H1 (cell line): ENCODE measurements around the gene ANKRD40CL. TPM values are rescaled to one million over a fixed set of nuclear protein-coding genes. Genes with fewer than 3 reads are reported as not detected.

Experiments
- CTCF ChIA-PET: fragments of 300-600 bp; sonication (Branson Sonifier 250); formaldehyde crosslinking; loops from one replicate; lab custom pipeline; 2021; ENCODE audit not compliant: partially characterized antibody; lab: Charles Lee
- POLR2A ChIA-PET: fragments of 300-600 bp; sonication (Branson Sonifier 250); formaldehyde crosslinking; loops from one replicate; lab custom pipeline; 2021; ENCODE audit warnings: inconsistent platforms; ENCODE audit not compliant: partially characterized antibody; lab: Charles Lee
- DNase-seq, 2 experiments: peaks; one replicate each; pipeline versions ENCODE4 v3.0.0 to v3.0.0-alpha.2; 2010 to 2022; ENCODE audit warnings: low spot score in 2 of 2, low read depth in 1 of 2, mixed read lengths in 1 of 2
- FAIRE-seq: peaks from 2 replicates; lab custom pipeline; 2011; peaks lifted over from hg19 to GRCh38; lab: Jason Lieb, UNC
- H2AFZ ChIP-seq: 2 replicates; pipeline ENCODE4 v1.8.1; 2012; ENCODE audit warnings: low read length, inconsistent platforms
- H2AK5ac ChIP-seq: 2 replicates; pipeline ENCODE4 v1.6.1; 2013; ENCODE audit warnings: low read depth, low read length
- H2BK120ac ChIP-seq: replicated peaks from 2 replicates; pipeline ENCODE3; 2013; ENCODE audit warnings: low read depth, low read length, inconsistent platforms
- H2BK12ac ChIP-seq: 2 replicates; pipeline ENCODE4 v1.6.1; 2013; ENCODE audit warnings: low read depth, low read length
- H2BK15ac ChIP-seq: 2 replicates; pipeline ENCODE4 v1.6.1; 2013; ENCODE audit warnings: low read length
- H2BK20ac ChIP-seq: 2 replicates; pipeline ENCODE4 v1.6.1; 2013; ENCODE audit warnings: low read length
- H2BK5ac ChIP-seq: 2 replicates; pipeline ENCODE4 v1.6.1; 2013; ENCODE audit warnings: low read depth, low read length
- H3K14ac ChIP-seq: 2 replicates; pipeline ENCODE4 v1.6.1; 2013; ENCODE audit warnings: inconsistent platforms; ENCODE audit not compliant: insufficient read length
- H3K18ac ChIP-seq: 2 replicates; pipeline ENCODE4 v1.6.1; 2013; ENCODE audit warnings: low read length; ENCODE audit errors: extremely low read depth
- H3K23ac ChIP-seq: 2 replicates; pipeline ENCODE4 v1.6.1; 2013; ENCODE audit warnings: inconsistent platforms; ENCODE audit not compliant: insufficient read length
- H3K23me2 ChIP-seq: 2 replicates; pipeline ENCODE4 v1.6.1; 2013; ENCODE audit warnings: low read depth, low read length
- H3K27ac ChIP-seq: 2 replicates; pipeline ENCODE4 v1.6.1; 2011; ENCODE audit warnings: low read depth, low read length, inconsistent platforms
- H3K27me3 ChIP-seq, 4 experiments: replicated peaks in 1 of 4; 1 replicate in 1 of 4; 2 replicates in 3 of 4; pipeline versions ENCODE4 v1.6.1 to v1.8.1; 2011 to 2013; ENCODE audit warnings: low read length in 3 of 4, mild to moderate bottlenecking in 3 of 4, inconsistent platforms in 2 of 4, mixed read lengths in 2 of 4, moderate library complexity in 1 of 4; ENCODE audit not compliant: control insufficient read depth in 3 of 4, insufficient read depth in 3 of 4; ENCODE audit errors: extremely low read depth in 1 of 4
- H3K36me3 ChIP-seq, 4 experiments: 2 replicates each; pipeline versions ENCODE4 v1.6.1 to v1.8.1; 2011 to 2013; ENCODE audit warnings: mild to moderate bottlenecking in 4 of 4, low read length in 3 of 4, moderate library complexity in 2 of 4, control low read depth in 1 of 4, inconsistent platforms in 1 of 4; ENCODE audit not compliant: insufficient read depth in 4 of 4, control insufficient read depth in 2 of 4
- H3K4ac ChIP-seq: replicated peaks from 2 replicates; pipeline ENCODE3; 2013; ENCODE audit warnings: low read length, low read depth, mixed read lengths, inconsistent platforms; ENCODE audit not compliant: insufficient read length
- H3K4me1 ChIP-seq, 4 experiments: replicated peaks in 1 of 4; 1 replicate in 1 of 4; 2 replicates in 3 of 4; pipeline versions ENCODE4 v1.6.1 to v1.8.1; 2011 to 2013; ENCODE audit warnings: low read length in 3 of 4, inconsistent platforms in 2 of 4, mixed read lengths in 1 of 4; ENCODE audit not compliant: insufficient read depth in 4 of 4, control insufficient read depth in 3 of 4
- H3K4me2 ChIP-seq, 2 experiments: 2 replicates each; pipeline versions ENCODE4 v1.6.1 to v1.8.1; 2011 to 2013; ENCODE audit warnings: low read depth in 2 of 2, low read length in 2 of 2, control low read depth in 1 of 2, inconsistent platforms in 1 of 2, mild to moderate bottlenecking in 1 of 2; ENCODE audit not compliant: insufficient read depth in 1 of 2
- H3K4me3 ChIP-seq, 4 experiments: fragments of 200-600, 300-600 bp in 1 of 4; sonication (generic), shearing (Covaris generic), sonication (Bioruptor Twin) in 1 of 4; 2 replicates each; pipeline versions ENCODE4 v1.5.1 to v1.8.1; 2011 to 2016; ENCODE audit warnings: low read length in 4 of 4, low read depth in 3 of 4, control low read depth in 2 of 4, inconsistent platforms in 2 of 4, mild to moderate bottlenecking in 2 of 4, mixed read lengths in 1 of 4, moderate library complexity in 1 of 4; ENCODE audit not compliant: insufficient read depth in 2 of 4; ENCODE audit errors: extremely low read depth in 1 of 4
- H3K56ac ChIP-seq: replicated peaks from 2 replicates; pipeline ENCODE3; 2013; ENCODE audit warnings: low read depth, mild to moderate bottlenecking, mixed read lengths, low read length, inconsistent platforms; ENCODE audit not compliant: insufficient read length
- H3K79me1 ChIP-seq: 2 replicates; pipeline ENCODE4 v1.6.1; 2013; ENCODE audit warnings: low read depth, low read length, control low read depth
- H3K79me2 ChIP-seq, 2 experiments: 2 replicates each; pipeline versions ENCODE4 v1.6.1 to v1.8.1; 2012 to 2013; ENCODE audit warnings: low read length in 2 of 2, mild to moderate bottlenecking in 2 of 2, inconsistent platforms in 1 of 2; ENCODE audit not compliant: insufficient read depth in 2 of 2, control insufficient read depth in 1 of 2
- H3K9ac ChIP-seq, 4 experiments: replicated peaks in 1 of 4; 1 replicate in 1 of 4; 2 replicates in 3 of 4; pipeline versions ENCODE4 v1.6.1 to v1.8.1; 2011 to 2013; ENCODE audit warnings: low read depth in 3 of 4, low read length in 3 of 4, control low read depth in 2 of 4, mild to moderate bottlenecking in 2 of 4, moderate library complexity in 2 of 4, inconsistent platforms in 1 of 4; ENCODE audit errors: extremely low read depth in 1 of 4
- H3K9me3 ChIP-seq, 2 experiments: 2 replicates each; pipeline versions ENCODE4 v1.6.1 to v1.8.1; 2012 to 2013; ENCODE audit warnings: mild to moderate bottlenecking in 2 of 2, moderate library complexity in 2 of 2, control low read depth in 1 of 2, inconsistent platforms in 1 of 2, low read depth in 1 of 2, low read length in 1 of 2, mixed read lengths in 1 of 2; ENCODE audit not compliant: insufficient read depth in 2 of 2
- H4K20me1 ChIP-seq, 2 experiments: replicated peaks in 1 of 2; 2 replicates each; pipeline versions ENCODE3 to v1.8.1; 2011 to 2013; ENCODE audit warnings: inconsistent platforms in 2 of 2, low read length in 2 of 2, mild to moderate bottlenecking in 1 of 2; ENCODE audit not compliant: insufficient read depth in 2 of 2, control insufficient read depth in 1 of 2
- H4K5ac ChIP-seq: 2 replicates; pipeline ENCODE4 v1.6.1; 2013; ENCODE audit warnings: low read length, low read depth, mixed read lengths, inconsistent platforms; ENCODE audit not compliant: insufficient read length
- H4K8ac ChIP-seq: 2 replicates; pipeline ENCODE4 v1.8.0; 2013; ENCODE audit warnings: mild to moderate bottlenecking, moderate library complexity, low read length, inconsistent platforms; ENCODE audit not compliant: insufficient read depth; ENCODE audit errors: extremely low read depth
- H4K91ac ChIP-seq: replicated peaks from 2 replicates; pipeline ENCODE3; 2013; ENCODE audit warnings: low read length, mixed read lengths, inconsistent platforms; ENCODE audit not compliant: insufficient read length
- WGBS, 2 experiments: shearing (Covaris generic) in 1 of 2; methylation state at CpG; one replicate each; pipeline versions ENCODE4 v1.1.6 to v1.1.7; 2013 to 2015; ENCODE audit warnings: low lambda C conversion rate in 2 of 2, mixed read lengths in 2 of 2, inconsistent platforms in 1 of 2, low coverage in 1 of 2, missing lambda C conversion rate in 1 of 2; ENCODE audit not compliant: insufficient replicate concordance in 2 of 2, insufficient coverage in 1 of 2, insufficient read length in 1 of 2; ENCODE audit errors: extremely low coverage in 1 of 2, missing lambda C conversion rate in 1 of 2; 5-methylcytosine and 5-hydroxymethylcytosine counted together
- polyA plus RNA-seq, 7 experiments: library from polyadenylated mRNA; depleted of rRNA in 3 of 7; stranded (reverse) in 5 of 7; unstranded in 2 of 7; fragments of >200 nt in 5 of 7; fragments of 200-250 nt in 2 of 7; gene quantifications; 1 replicate in 5 of 7; 2 replicates in 1 of 7; 4 replicates in 1 of 7; pipeline versions ENCODE4 v1.2.1 to v1.2.3, GENCODE V29; 2011 to 2013; ENCODE audit warnings: missing spikeins in 2 of 7, mixed read lengths in 2 of 7
- total RNA-seq: library from RNA; stranded (reverse); fragmentation: NEBNext Ultra II Directional; extraction: Animal tissue kit (Norgen Biotek cat#: 25700); gene quantifications from 2 replicates; pipeline ENCODE4 v1.2.1, GENCODE V29; 2021

Gene ANKRD40CL
- total and polyA plus RNA-seq, 2 of the 8 experiments (the other 6 are each of a cell fraction or from before 2014, with no cell fraction given), result not detected

- Histone ChIP-seq H3K4ac (no peak overlapping the region), H3K9me3 (no peaks in the 10 kb centered on the region), H2BK5ac (no peak overlapping the region), H2BK120ac (no peak overlapping the region), H3K18ac (no peak overlapping the region), H3K27me3 (no peaks in the 10 kb centered on the region), H3K27ac (no peak overlapping the region), H4K91ac (no peak overlapping the region), H3K79me2 (peaks cover 10 to 11% of the 10 kb centered on the region in 2 experiments), H3K36me3 (no peaks in the 10 kb centered on the region), H3K4me2 (no peak overlapping the region), H2BK20ac (no peak overlapping the region), H3K14ac (no peak overlapping the region), H3K23ac (no peak overlapping the region), H3K4me1 (no peaks in the 10 kb centered on the region; a peak in 1 of 7 replicates), H4K8ac (no peak overlapping the region), H3K9ac (no peak overlapping the region), H3K79me1 (no peaks in the 10 kb centered on the region), H4K20me1 (peaks cover 0 to 2% of the 10 kb centered on the region in 2 experiments), H2BK12ac (no peak overlapping the region), H3K56ac (no peak overlapping the region), H3K4me3 (no peak overlapping the region), H2AK5ac (no peak overlapping the region), H4K5ac (no peak overlapping the region), H3K23me2 (no peaks in the 10 kb centered on the region), H2BK15ac (no peak overlapping the region), H2AFZ (no peak overlapping the region)
- POLR2A ChIA-PET, result interaction anchor here (0.9 kb wide), 1 partner anchor 27 kb away, joined by 3 read pairs; no protein-coding TSS in a partner anchor
- CTCF ChIA-PET, result no interaction called here
- WGBS, 2 experiments, result 77% methylated on average over 3 of the region's 3 CpGs; no CpG with 5 or more reads in 1 of the 2 experiments
- FAIRE-seq, result no peak
- DNase-seq, result no peak
Observed at GRCh38 chr17:50715471-50715870, 51.8 kb downstream of the ANKRD40CL start.
